K562 (cell line): Measurements from ENCODE around the gene UBR3. TPM values are rescaled to one million over a fixed set of nuclear protein-coding genes. Genes with fewer than 3 reads are reported as not detected.
A peak's percentile ranks its signal among the peaks of the same experiment; 100 is the strongest.

Experiments
- CHD4 ChIP-seq: fragments of 200-600 bp; sonication (generic); IDR thresholded peaks from 3 replicates; pipeline ENCODE4 v1.6.1; 2012; ENCODE audit warnings: low read depth, mild to moderate bottlenecking, mixed read lengths, low read length, inconsistent platforms; ENCODE audit not compliant: insufficient read depth, insufficient replicate concordance, poor library complexity, severe bottlenecking
- CREBBP ChIP-seq: IDR thresholded peaks from one replicate; pipeline ENCODE4 v1.6.1; 2012; ENCODE audit warnings: low read depth, mild to moderate bottlenecking, control low read depth, inconsistent platforms, low read length
- FIP1L1 ChIP-seq: fragments of 200-400 bp; formaldehyde crosslinking; IDR thresholded peaks from 2 replicates; pipeline ENCODE4 v1.6.1; 2018; ENCODE audit warnings: mild to moderate bottlenecking, low read depth, low read length; ENCODE audit not compliant: poor library complexity, severe bottlenecking
- HBP1 ChIP-seq: fragments of 450-650 bp; formaldehyde crosslinking; IDR thresholded peaks from 2 replicates; pipeline ENCODE4 v1.4.0; 2022; ENCODE audit warnings: missing genetic modification characterization
- HCFC1 ChIP-seq: IDR thresholded peaks from 2 replicates; pipeline ENCODE4 v1.6.1; 2012; ENCODE audit warnings: low read depth, low read length, improper control_type of control experiment
- HNRNPUL1 ChIP-seq: fragments of 200-400 bp; formaldehyde crosslinking; IDR thresholded peaks from 2 replicates; pipeline ENCODE4 v1.6.1; 2017; ENCODE audit warnings: low read length
- KLF6 ChIP-seq: fragments of 250-450 bp; sonication (Bioruptor Pico); IDR thresholded peaks from 2 replicates; pipeline ENCODE4 v1.4.0; 2020; ENCODE audit warnings: mild to moderate bottlenecking, moderate library complexity, borderline replicate concordance
- NFE2 ChIP-seq: IDR thresholded peaks from 2 replicates; pipeline ENCODE4 v1.6.1; 2014; ENCODE audit warnings: antibody characterized with exemption, low read depth
- NFRKB ChIP-seq: fragments of 450-650 bp; IDR thresholded peaks from 2 replicates; pipeline ENCODE4 v1.6.1; 2016; ENCODE audit warnings: low read depth
- PBX2 ChIP-seq, 2 experiments: IDR thresholded peaks in 1 of 2; conservative IDR thresholded peaks in 1 of 2; 2 replicates each; pipeline ENCODE4 v1.6.1; 2016; ENCODE audit warnings: low read depth in 2 of 2, mild to moderate bottlenecking in 1 of 2, missing compliant biosample characterization in 1 of 2, missing genetic modification characterization in 1 of 2, moderate library complexity in 1 of 2
- POLR2B ChIP-seq: fragments of 450-650 bp; IDR thresholded peaks from 2 replicates; pipeline ENCODE4 v1.6.1; 2018; ENCODE audit warnings: low read depth; ENCODE audit not compliant: partially characterized antibody
- SNRNP70 ChIP-seq: fragments of 200-400 bp; formaldehyde crosslinking; optimal IDR thresholded peaks from 2 replicates; pipeline ENCODE3; 2017; ENCODE audit warnings: low read depth, low read length
- SREBF1 ChIP-seq: fragments of 150-350 bp; IDR thresholded peaks from 2 replicates; pipeline ENCODE4 v1.6.1; 2014; ENCODE audit warnings: antibody characterized with exemption, low read depth, low read length, borderline replicate concordance
- TRIM28 ChIP-seq: fragments of 450-650 bp; IDR thresholded peaks from 2 replicates; pipeline ENCODE4 v1.6.1; 2017
- USF2 ChIP-seq: sonication (generic); formaldehyde crosslinking; IDR thresholded peaks from 2 replicates; pipeline ENCODE4 v1.5.0; 2020; ENCODE audit warnings: missing genetic modification reagents
- ZBTB9 ChIP-seq: fragments of 450-650 bp; formaldehyde crosslinking; IDR thresholded peaks from 2 replicates; pipeline ENCODE4 v1.4.0; 2020; ENCODE audit warnings: mild to moderate bottlenecking, moderate library complexity
- ZNF133 ChIP-seq: fragments of 250-450 bp; sonication (Bioruptor Pico); IDR thresholded peaks from 2 replicates; pipeline ENCODE4 v1.4.0; 2020; ENCODE audit warnings: mild to moderate bottlenecking
- ZNF584 ChIP-seq: fragments of 200-800 bp; sonication (Bioruptor generic); IDR thresholded peaks from 2 replicates; pipeline ENCODE4 v1.6.1; 2016; ENCODE audit warnings: low read depth, mild to moderate bottlenecking, missing genetic modification characterization, missing compliant biosample characterization
- ZNF639 ChIP-seq, 2 experiments: fragments of 200-800 bp in 1 of 2; sonication (Bioruptor generic) in 1 of 2; sonication (generic) in 1 of 2; formaldehyde crosslinking in 1 of 2; IDR thresholded peaks in 1 of 2; conservative IDR thresholded peaks in 1 of 2; 2 replicates each; pipeline versions ENCODE4 v1.5.0 to v1.6.1; 2016 to 2020; ENCODE audit warnings: missing compliant biosample characterization in 1 of 2, missing genetic modification characterization in 1 of 2, missing genetic modification reagents in 1 of 2
- polyA plus RNA-seq, 8 experiments: library from polyadenylated mRNA; depleted of rRNA in 4 of 8; stranded (reverse) in 5 of 8; unstranded in 3 of 8; fragments of >200 nt; fragmentation: Nextera tagmentation in 2 of 8; fragmentation: Illumina TruSeq in 1 of 8; extraction: Ambion mirVana in 2 of 8; extraction: Trizol in 1 of 8; gene quantifications; 2 replicates each; pipeline versions ENCODE4 v1.2.1 to v1.2.3, GENCODE V29; 2011 to 2014; ENCODE audit warnings: inconsistent platforms in 1 of 8, missing spikeins in 1 of 8
- total RNA-seq, 7 experiments: library from RNA; depleted of rRNA in 6 of 7; stranded (reverse); fragments of >200 nt in 6 of 7; fragmentation: Illumina TruSeq in 2 of 7; extraction: Trizol in 2 of 7; gene quantifications; 2 replicates each; pipeline versions ENCODE4 v1.2.1 to v1.2.3, GENCODE V29; 2011 to 2021; ENCODE audit warnings: low replicate concordance in 1 of 7

Gene UBR3
- total and polyA plus RNA-seq, 9 of the 15 experiments (the other 6 are each of a cell fraction or from before 2014, with no cell fraction given), result 14.4 to 63.5 (median 40.4) TPM

- TF ChIP-seq ZNF639 (CRISPR knock-in tag; conservative IDR thresholded peaks at IDR 0.05 in 1 of 2, IDR thresholded peaks at IDR 0.05 in 1 of 2) (no peak), NFE2 (no peak), CREBBP (no peak), ZNF133 (CRISPR knock-in tag) (no peak), HNRNPUL1 (no peak), ZBTB9 (CRISPR knock-in tag) (no peak), NFRKB (no peak), POLR2B (no peak), SNRNP70 (no peak), TRIM28 (no peak), PBX2 (CRISPR knock-in tag; IDR thresholded peaks at IDR 0.05; ENCODE audit: low read depth) (no peak), PBX2 (tag; conservative IDR thresholded peaks at IDR 0.05; ENCODE audit: low read depth) (peak; percentile 90), USF2 (CRISPR knock-in tag) (no peak), SREBF1 (no peak), FIP1L1 (no peak), HBP1 (CRISPR knock-in tag) (no peak), CHD4 (no peak), KLF6 (CRISPR knock-in tag) (no peak), ZNF584 (no peak), HCFC1 (no peak)
Measured at GRCh38 chr2:170063456-170064235, 236.4 kb downstream of the UBR3 start (continued).
